ENCODE measurements around the gene SYNGR1.

The SYNGR1 gene

DNA sequence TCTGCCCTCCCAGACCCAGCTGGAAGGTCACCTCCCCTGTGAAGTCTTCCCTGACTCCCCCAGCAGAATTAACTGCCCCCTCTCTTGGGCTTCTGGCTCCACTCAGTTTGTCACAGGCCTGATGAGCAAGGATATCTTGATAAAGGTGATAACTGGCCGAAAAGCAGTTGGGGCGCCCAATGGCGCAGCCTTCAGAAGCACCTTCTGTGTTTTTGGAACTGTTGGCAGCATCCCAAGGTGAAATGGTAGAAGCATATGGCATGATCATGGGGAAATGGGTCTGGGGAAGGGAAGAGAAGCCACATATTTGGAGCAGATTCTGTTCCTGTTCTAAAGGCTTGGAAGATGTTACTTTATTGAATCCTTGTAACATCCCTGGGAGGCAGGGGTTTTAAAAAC is 47.0 kb downstream of the SYNGR1 start:
- no peaks in the 10 kb centered on the region for H3K27me3 Mint-ChIP-seq (ENCODE audit: low read depth)
- TF ChIP-seq, protein P1, sequence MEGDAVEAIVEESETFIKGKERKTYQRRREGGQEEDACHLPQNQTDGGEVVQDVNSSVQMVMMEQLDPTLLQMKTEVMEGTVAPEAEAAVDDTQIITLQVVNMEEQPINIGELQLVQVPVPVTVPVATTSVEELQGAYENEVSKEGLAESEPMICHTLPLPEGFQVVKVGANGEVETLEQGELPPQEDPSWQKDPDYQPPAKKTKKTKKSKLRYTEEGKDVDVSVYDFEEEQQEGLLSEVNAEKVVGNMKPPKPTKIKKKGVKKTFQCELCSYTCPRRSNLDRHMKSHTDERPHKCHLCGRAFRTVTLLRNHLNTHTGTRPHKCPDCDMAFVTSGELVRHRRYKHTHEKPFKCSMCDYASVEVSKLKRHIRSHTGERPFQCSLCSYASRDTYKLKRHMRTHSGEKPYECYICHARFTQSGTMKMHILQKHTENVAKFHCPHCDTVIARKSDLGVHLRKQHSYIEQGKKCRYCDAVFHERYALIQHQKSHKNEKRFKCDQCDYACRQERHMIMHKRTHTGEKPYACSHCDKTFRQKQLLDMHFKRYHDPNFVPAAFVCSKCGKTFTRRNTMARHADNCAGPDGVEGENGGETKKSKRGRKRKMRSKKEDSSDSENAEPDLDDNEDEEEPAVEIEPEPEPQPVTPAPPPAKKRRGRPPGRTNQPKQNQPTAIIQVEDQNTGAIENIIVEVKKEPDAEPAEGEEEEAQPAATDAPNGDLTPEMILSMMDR (IDR thresholded peaks at IDR 0.05; ENCODE audit: unreplicated experiment in 3 of 3), result no peak
- H3K4me1 Mint-ChIP-seq, result no peaks in the 10 kb centered on the region
- H3K9me3 Mint-ChIP-seq, result no peaks in the 10 kb centered on the region
- H3K27ac Mint-ChIP-seq, result no peak overlapping the region
- no peaks in the 10 kb centered on the region for H3K36me3 Mint-ChIP-seq (ENCODE audit: low read depth)
- peak overlapping the region; percentile 33 to 68 (median 67) for H3K4me3 Mint-ChIP-seq

DNA sequence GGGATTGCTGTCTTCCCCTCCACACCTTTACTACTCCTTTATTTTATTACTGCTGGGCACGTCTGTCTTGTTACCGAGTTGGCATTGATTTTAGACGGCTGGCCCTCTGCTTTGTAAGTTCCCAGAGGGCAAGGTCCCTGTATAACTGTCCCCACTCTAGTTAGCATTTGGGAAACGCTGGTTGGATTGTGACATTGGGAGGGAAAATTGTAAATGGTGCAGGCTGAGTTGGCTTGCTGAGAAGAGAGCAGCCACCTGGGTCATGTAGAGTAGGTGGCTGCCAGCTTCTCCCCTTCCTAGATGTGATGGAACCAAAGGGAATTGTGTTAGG is 51.5 kb downstream of the SYNGR1 start:
- Mint-ChIP-seq H3K4me1 (peaks cover 20% of the 10 kb centered on the region), H3K27me3 (ENCODE audit: low read depth) (no peaks in the 10 kb centered on the region), H3K9me3 (no peaks in the 10 kb centered on the region), H3K27ac (peak overlapping the region; percentile 52 to 85 (median 57)), H3K4me3 (peak overlapping the region; percentile 71 to 86 (median 82)), H3K36me3 (ENCODE audit: low read depth) (peaks cover 13% of the 10 kb centered on the region)
- TF ChIP-seq, protein P1 (IDR thresholded peaks at IDR 0.05; ENCODE audit: unreplicated experiment in 3 of 3), result no peak

DNA sequence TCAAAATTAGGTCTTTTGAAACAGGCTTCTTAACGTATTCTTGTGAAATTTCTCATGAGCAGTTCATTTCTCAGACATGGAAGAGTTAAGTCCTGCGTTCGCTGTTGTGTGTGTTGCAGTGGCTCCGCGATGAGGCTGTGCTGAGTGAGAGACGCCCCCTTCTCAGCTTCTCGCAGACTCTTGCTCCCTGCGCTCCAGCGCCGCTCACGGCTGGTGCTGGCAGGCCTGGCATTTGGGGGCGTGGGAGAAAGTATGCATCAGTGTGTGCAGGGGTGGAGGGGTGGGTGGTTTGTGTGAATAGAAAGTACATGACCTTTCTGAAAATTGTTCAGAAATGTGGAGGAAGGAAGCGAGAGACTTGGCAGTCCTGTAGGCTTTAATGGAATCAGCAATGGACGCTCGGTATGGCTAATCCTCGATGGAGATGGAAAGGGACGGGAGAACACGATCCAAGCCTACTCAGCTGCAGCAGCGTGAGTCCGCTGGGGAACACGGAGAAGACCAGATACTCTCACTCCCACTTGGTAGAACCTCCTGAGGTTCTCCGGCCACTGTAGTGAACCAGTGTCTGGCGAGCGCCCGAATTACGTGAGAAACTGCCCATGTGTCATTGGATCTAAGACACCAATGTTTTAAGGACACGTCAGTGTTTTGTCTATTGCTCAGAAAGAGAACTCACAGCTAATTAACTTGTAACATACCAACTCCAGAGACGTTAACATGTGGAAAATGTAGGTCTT is 55.7 kb downstream of the SYNGR1 start:
- H3K4me3 Mint-ChIP-seq, result peak overlapping the region; percentile 7 to 82 (median 81)
- H3K9me3 Mint-ChIP-seq, result no peaks in the 10 kb centered on the region
- TF ChIP-seq, protein P1 (IDR thresholded peaks at IDR 0.05; ENCODE audit: unreplicated experiment in 3 of 3), result peak in 1 of 3 experiments; percentile 12
- peak overlapping the region; percentile 42 to 89 (median 81) for H3K27ac Mint-ChIP-seq
- peaks cover 32% of the 10 kb centered on the region for H3K4me1 Mint-ChIP-seq
- no peaks in the 10 kb centered on the region for H3K27me3 Mint-ChIP-seq (ENCODE audit: low read depth)
- H3K36me3 Mint-ChIP-seq (ENCODE audit: low read depth), result peaks cover 13% of the 10 kb centered on the region

DNA sequence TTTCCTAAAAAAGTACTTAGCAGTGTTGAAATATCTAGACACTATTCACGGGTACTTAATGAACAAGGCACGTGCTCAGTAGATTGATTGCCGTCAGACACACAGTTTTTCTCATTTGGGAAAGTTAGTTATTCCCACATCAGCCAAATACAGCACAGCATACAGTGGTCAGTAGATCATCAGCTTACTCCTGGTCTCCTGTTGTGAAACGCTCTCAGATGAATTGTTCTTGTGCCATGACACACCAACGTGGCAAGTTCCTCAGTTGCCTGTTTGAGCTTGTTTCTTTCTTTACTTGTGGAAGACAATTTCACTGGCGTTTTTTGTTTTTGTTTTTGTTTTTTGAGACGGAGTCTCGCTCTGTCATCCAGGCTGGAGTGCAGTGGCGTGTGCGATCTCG is 58.4 kb downstream of the SYNGR1 start:
- no peak overlapping the region for H3K27ac Mint-ChIP-seq
- no peaks in the 10 kb centered on the region for H3K27me3 Mint-ChIP-seq (ENCODE audit: low read depth)
- peaks cover 6% of the 10 kb centered on the region for H3K36me3 Mint-ChIP-seq (ENCODE audit: low read depth)
- TF ChIP-seq, protein P1 (IDR thresholded peaks at IDR 0.05; ENCODE audit: unreplicated experiment in 3 of 3), result no peak
- H3K4me3 Mint-ChIP-seq, result no peak overlapping the region
- H3K4me1 Mint-ChIP-seq, result peaks cover 39% of the 10 kb centered on the region
- no peaks in the 10 kb centered on the region for H3K9me3 Mint-ChIP-seq

DNA sequence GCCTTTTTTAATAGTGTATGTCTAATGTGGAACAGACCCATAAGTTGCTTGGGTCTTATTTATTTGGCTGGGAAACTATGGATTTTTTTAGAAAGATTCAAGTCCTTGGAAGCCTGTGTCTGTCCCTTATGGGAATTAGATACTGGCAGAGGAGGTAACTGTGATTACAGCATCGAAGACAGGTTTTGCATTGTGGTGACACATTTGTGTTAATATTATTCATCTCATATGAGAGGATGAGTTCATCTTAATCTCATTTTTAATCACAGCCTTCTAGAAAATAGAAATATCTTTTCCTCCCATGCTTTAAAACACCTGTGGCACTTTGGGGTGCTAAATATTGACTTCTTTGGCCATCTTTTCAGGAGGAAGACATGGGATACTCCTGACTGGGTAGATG is 59.0 kb downstream of the SYNGR1 start:
- TF ChIP-seq, protein P1 (IDR thresholded peaks at IDR 0.05; ENCODE audit: unreplicated experiment in 3 of 3), result no peak
- H3K27ac Mint-ChIP-seq, result no peak overlapping the region
- no peaks in the 10 kb centered on the region for H3K27me3 Mint-ChIP-seq (ENCODE audit: low read depth)
- H3K9me3 Mint-ChIP-seq, result no peaks in the 10 kb centered on the region
- peaks cover 37% of the 10 kb centered on the region for H3K4me1 Mint-ChIP-seq
- peaks cover 3% of the 10 kb centered on the region for H3K36me3 Mint-ChIP-seq (ENCODE audit: low read depth)
- no peak overlapping the region for H3K4me3 Mint-ChIP-seq

DNA sequence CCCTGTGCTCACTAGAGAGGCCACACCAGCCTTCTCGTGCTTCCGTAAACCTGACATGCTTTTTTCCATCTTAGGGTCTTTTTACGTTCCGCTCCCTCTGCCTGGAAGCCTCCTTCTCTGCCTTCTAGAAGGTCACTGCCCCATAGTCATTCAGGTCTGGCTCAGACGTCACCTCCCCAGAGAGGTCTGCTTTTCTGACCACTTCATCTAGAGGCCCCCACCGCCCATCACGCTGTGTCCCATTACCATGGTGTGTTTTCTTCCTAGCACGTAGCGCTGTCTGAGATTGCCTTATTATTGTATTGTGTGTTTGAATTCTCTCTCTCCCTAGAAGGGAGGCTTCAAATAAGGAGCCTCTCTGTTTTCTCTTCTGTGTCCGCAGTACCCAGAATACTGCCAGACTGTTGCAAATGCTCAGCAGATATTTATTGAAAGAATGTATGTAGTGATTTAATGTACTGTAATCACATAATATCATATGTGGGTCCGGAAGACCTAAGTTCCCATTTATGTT is 59.8 kb downstream of the SYNGR1 start:
- no peaks in the 10 kb centered on the region for H3K9me3 Mint-ChIP-seq
- no peak overlapping the region for H3K4me3 Mint-ChIP-seq
- H3K27me3 Mint-ChIP-seq (ENCODE audit: low read depth), result no peaks in the 10 kb centered on the region
- H3K36me3 Mint-ChIP-seq (ENCODE audit: low read depth), result no peaks in the 10 kb centered on the region
- TF ChIP-seq, protein P1 (IDR thresholded peaks at IDR 0.05; ENCODE audit: unreplicated experiment in 3 of 3), result no peak
- H3K27ac Mint-ChIP-seq, result no peak overlapping the region
- H3K4me1 Mint-ChIP-seq, result peaks cover 34% of the 10 kb centered on the region

Data from nephron (organoid).